OCI-LY7 (cell line): Measurements from ENCODE around the gene KIAA0513. TPM values are rescaled to one million over a fixed set of nuclear protein-coding genes. Genes with fewer than 3 reads are reported as not detected.

Source experiments
- BruUV-seq: library from RNA; stranded (reverse); fragments of 400-500 nt; replicated peaks from 2 replicates; lab custom pipeline; 2021; lab: Mats Ljungman, UMichigan
- CTCF ChIA-PET: fragments of 300-600 bp; sonication (Branson Sonifier 250); formaldehyde crosslinking; loops from one replicate; lab custom pipeline; 2022; ENCODE audit warnings: antibody characterized with exemption; ENCODE audit not compliant: unreplicated experiment; lab: Charles Lee
- POLR2A ChIA-PET: fragments of 300-600 bp; sonication (Branson Sonifier 250); formaldehyde crosslinking; loops from one replicate; lab custom pipeline; 2022; ENCODE audit warnings: antibody characterized with exemption; lab: Charles Lee
- DNase-seq: peaks from one replicate; pipeline ENCODE4 v3.0.0-alpha.2; 2015; ENCODE audit warnings: low spot score
- H2AFZ ChIP-seq: fragments of 200-600 bp; sonication (generic), shearing (Covaris generic); 2 replicates; pipeline ENCODE4 v1.6.1; 2014; ENCODE audit warnings: mild to moderate bottlenecking, antibody characterized with exemption, low read length, moderate library complexity
- H3K27ac ChIP-seq: fragments of 200-600 bp; sonication (generic); 2 replicates; pipeline ENCODE4 v1.5.1; 2014; ENCODE audit warnings: mixed run types, low read depth, mild to moderate bottlenecking, moderate library complexity, low read length, inconsistent platforms; ENCODE audit not compliant: poor library complexity, severe bottlenecking
- H3K36me3 ChIP-seq: fragments of 200-600 bp; sonication (generic); 2 replicates; pipeline ENCODE4 v1.6.1; 2014; ENCODE audit warnings: mild to moderate bottlenecking, antibody characterized with exemption, low read length, moderate library complexity, mixed read lengths; ENCODE audit not compliant: insufficient read depth
- H3K4me1 ChIP-seq: fragments of 200-600 bp; sonication (generic); 2 replicates; pipeline ENCODE4 v1.5.1; 2014; ENCODE audit warnings: mild to moderate bottlenecking, low read length; ENCODE audit not compliant: insufficient read depth, poor library complexity, severe bottlenecking
- H3K4me2 ChIP-seq: fragments of 200-600 bp; sonication (generic); 2 replicates; pipeline ENCODE4 v1.6.1; 2014; ENCODE audit warnings: mild to moderate bottlenecking, low read length
- H3K4me3 ChIP-seq: fragments of 200-600 bp; sonication (generic); 2 replicates; pipeline ENCODE4 v1.5.1; 2014; ENCODE audit warnings: mild to moderate bottlenecking, low read depth, low read length; ENCODE audit not compliant: poor library complexity, severe bottlenecking
- H3K79me2 ChIP-seq: fragments of 200-600 bp; sonication (generic); 2 replicates; pipeline ENCODE4 v1.6.1; 2016; ENCODE audit warnings: low read depth, mild to moderate bottlenecking, low read length, moderate library complexity, mixed read lengths; ENCODE audit not compliant: insufficient read depth
- H3K9me2 ChIP-seq: fragments of 200-600 bp; sonication (generic); 2 replicates; pipeline ENCODE4 v1.6.1; 2016; ENCODE audit warnings: mild to moderate bottlenecking, low read length, mixed read lengths; ENCODE audit not compliant: insufficient read depth
- H3K9me3 ChIP-seq: fragments of 200-600 bp; sonication (generic); 2 replicates; pipeline ENCODE4 v1.6.1; 2014; ENCODE audit warnings: mild to moderate bottlenecking, mixed run types, low read length, mixed read lengths
- H4K20me1 ChIP-seq: fragments of 200-600 bp; sonication (generic); 2 replicates; pipeline ENCODE4 v1.6.1; 2014; ENCODE audit warnings: mild to moderate bottlenecking, antibody characterized with exemption, low read length, moderate library complexity, mixed read lengths; ENCODE audit not compliant: insufficient read depth
- CTCF ChIP-seq: fragments of 200-600 bp; sonication (generic); conservative IDR thresholded peaks from 2 replicates; pipeline ENCODE4 v1.5.1; 2014; ENCODE audit warnings: mild to moderate bottlenecking, antibody characterized with exemption, low read length, moderate library complexity, mixed read lengths
- EZH2phosphoT487 ChIP-seq: fragments of 200-600 bp; sonication (generic); IDR thresholded peaks from 2 replicates; pipeline ENCODE4 v1.6.1; 2018; ENCODE audit warnings: low read depth, borderline replicate concordance, mild to moderate bottlenecking, mixed run types, antibody characterized with exemption, low read length, moderate library complexity, mixed read lengths
- intact Hi-C: fragments of 100-400 bp; cut with micrococcal nuclease; formaldehyde crosslinking; loops from one replicate; pipeline ENCODE4 v1.10.0; 2022; ENCODE audit not compliant: unreplicated experiment
- total RNA-seq, 2 experiments: library from RNA; depleted of rRNA in 1 of 2; stranded (reverse); fragments of >200 nt in 1 of 2; shearing (Covaris generic) in 1 of 2; gene quantifications; 2 replicates each; pipeline ENCODE4 v1.2.3, GENCODE V29; 2014 to 2022

KIAA0513 gene
- total RNA-seq, 2 experiments from 2014 or later = 0.88 to 4.8 TPM

DNA sequence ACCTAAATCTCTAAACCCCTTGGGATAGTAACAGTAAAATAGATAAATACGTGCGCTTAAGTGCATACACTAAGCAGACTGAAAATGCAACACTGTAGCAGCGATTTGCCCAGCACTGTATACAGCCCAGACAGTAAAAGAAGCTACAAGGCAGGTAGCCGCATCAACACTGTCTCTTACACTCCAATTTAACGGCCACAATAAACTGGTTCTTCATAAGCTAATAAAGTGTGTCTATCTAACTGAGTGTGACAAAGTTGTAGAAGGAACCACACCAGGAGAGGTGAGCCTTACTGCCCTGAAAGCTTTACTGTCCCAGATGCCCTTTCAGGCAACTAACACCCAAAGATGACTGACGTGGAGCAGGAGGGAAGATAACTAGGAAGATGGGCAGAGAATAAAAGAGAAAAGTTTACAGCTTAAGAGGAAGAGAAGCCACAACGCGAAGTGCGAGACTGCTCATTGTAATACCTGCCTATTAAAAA is 17.1 kb upstream of the KIAA0513 start:
- Histone ChIP-seq H3K9me2 (no peaks in the 10 kb centered on the region), H2AFZ (peak overlapping the region; percentile 19; the same call in 1 of the 2 replicates), H3K4me1 (peaks cover 8% of the 10 kb centered on the region), H3K27ac (no peak overlapping the region), H3K36me3 (0 out of 2 replicates have a peak, but pooled peaks cover 6% of the 10 kb centered on the region), H3K4me3 (peak overlapping the region; percentile 98), H3K4me2 (peak overlapping the region; percentile 89), H4K20me1 (peaks cover 8% of the 10 kb centered on the region; the same call in 1 of the 2 replicates), H3K9me3 (no peaks in the 10 kb centered on the region), H3K79me2 (peaks cover 38% of the 10 kb centered on the region; the same call in 1 of the 2 replicates)
- ChIA-PET POLR2A (interaction anchor here (0.5 to 3.8 kb wide), 11 partner anchors 11 to 93 kb away, joined by 3 to 25 read pairs (median 4); partner anchors contain the start of gene KIAA0513), CTCF (interaction anchor here (1.1 kb wide), 1 partner anchor 51 kb away, joined by 4 read pairs; no protein-coding TSS in a partner anchor)
- DNase-seq = no peak
- intact Hi-C loops = loop anchor here (5.0 kb wide), 1 partner anchor 77 kb away; no protein-coding TSS in a partner anchor
- no TSS peak for BruUV-seq
- TF ChIP-seq CTCF (no peak), EZH2phosphoT487 (no peak)

DNA sequence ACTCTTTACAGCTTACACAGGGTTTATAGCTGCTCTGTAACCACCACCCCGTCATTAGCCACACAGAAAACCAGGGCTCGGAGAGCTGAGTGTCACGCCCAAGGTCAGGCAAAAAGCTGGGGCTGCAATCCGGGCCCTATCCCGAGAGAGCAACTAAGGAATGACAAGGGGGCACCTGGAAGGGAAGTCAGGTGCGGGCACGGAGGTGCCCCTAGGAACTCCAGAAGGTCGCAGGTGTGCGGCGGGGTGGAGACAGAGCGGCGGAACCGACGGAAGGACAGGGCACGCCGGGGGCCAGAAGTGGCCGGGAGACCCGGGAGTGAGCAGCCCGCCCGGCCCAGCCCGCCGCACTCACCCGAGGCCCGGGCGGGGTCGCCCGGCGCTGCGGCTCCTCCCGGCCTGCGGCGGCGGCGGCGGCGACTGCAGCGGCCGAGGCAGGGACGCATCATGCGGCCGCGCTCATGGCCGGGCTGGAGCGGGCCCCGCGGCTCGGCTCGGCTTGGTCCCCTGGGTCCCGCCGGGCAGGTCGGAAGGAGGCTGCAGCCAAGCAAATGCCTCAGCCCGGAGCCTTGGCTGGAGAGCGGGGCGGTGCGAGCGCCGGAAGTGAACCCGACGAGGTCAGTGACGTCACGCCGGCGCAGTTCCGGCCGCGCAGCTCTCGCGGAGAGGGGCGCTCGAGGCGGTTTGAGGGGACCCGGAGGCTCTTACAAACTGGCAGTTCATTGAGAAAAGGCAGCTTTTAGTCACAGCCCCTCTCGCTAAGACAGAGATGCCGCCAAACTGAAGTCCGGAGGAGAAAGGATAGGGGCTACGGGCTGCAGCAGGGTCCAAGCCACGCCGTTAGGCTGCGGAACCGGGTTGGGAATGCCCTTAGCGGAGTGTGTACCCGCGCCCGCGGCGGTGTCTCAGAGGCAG is 16.4 kb upstream of the KIAA0513 start, which contains the start of gene ZDHHC7:
TSS of gene ZDHHC7 (minus strand) at position 605 of the 915 bp plus-strand sequence. CDS start 20,917 bp downstream, outside the sequence.
- DNase-seq = peak; percentile 91
- Histone ChIP-seq H3K9me3 (no peaks in the 10 kb centered on the region), H3K4me2 (peak within 1 kb of the TSS; percentile 89), H3K79me2 (peaks cover 37% of the 10 kb centered on the region; the same call in 1 of the 2 replicates), H3K4me1 (peaks cover 8% of the 10 kb centered on the region), H3K36me3 (0 out of 2 replicates have a peak, but pooled peaks cover 6% of the 10 kb centered on the region), H3K27ac (peak within 1 kb of the TSS; percentile 72), H2AFZ (peak within 1 kb of the TSS; percentile 91), H3K9me2 (no peaks in the 10 kb centered on the region), H3K4me3 (peak within 1 kb of the TSS; percentile 98), H4K20me1 (peaks cover 4% of the 10 kb centered on the region; the same call in 1 of the 2 replicates)
- TF ChIP-seq EZH2phosphoT487 = no peak
- TF ChIP-seq CTCF = peak; percentile 38; the same call in 1 of the 2 replicates
- CTCF ChIA-PET = interaction anchor here (1.1 kb wide), 1 partner anchor 50 kb away, joined by 4 read pairs; no protein-coding TSS in a partner anchor
- POLR2A ChIA-PET = interaction anchor here (0.5 to 3.8 kb wide), 13 partner anchors 9 to 392 kb away, joined by 3 to 25 read pairs (median 3); partner anchors contain the start of gene KIAA0513
- BruUV-seq = no TSS peak
- intact Hi-C loops = loop anchor here (5.0 kb wide), 1 partner anchor 76 kb away; no protein-coding TSS in a partner anchor
